ENCODE data around the gene CAPN12. TPM values are rescaled to one million over a fixed set of nuclear protein-coding genes. Genes with fewer than 3 reads are reported as not detected.

Gene CAPN12
- total RNA-seq, 1 donor, result 0.18 TPM

GRCh38 chr19:38730470-38730730, 13.9 kb downstream of the CAPN12 start:
- DNase-seq (ENCODE audit: low read depth), result no peak
- no peak for TF ChIP-seq CTCF (IDR thresholded peaks at IDR 0.05; ENCODE audit: insufficient read depth, low read length)
- H3K4me3 ChIP-seq (ENCODE audit: low read depth, low read length), result no peak overlapping the region

GRCh38 chr19:38729653-38730469, 14.4 kb downstream of the CAPN12 start:
- DNase-seq (ENCODE audit: low read depth), result peak; percentile 44
- peak; percentile 83 for TF ChIP-seq CTCF (IDR thresholded peaks at IDR 0.05; ENCODE audit: insufficient read depth, low read length)
- H3K4me3 ChIP-seq (ENCODE audit: low read depth, low read length), result no peak overlapping the region

- no peak for DNase-seq (ENCODE audit: low read depth)
- no peak for TF ChIP-seq CTCF (IDR thresholded peaks at IDR 0.05; ENCODE audit: insufficient read depth, low read length)
Measured at GRCh38 chr19:38728752-38729541, 15.3 kb downstream of the CAPN12 start.

GRCh38 chr19:38727868-38728660, 16.2 kb downstream of the CAPN12 start:
- TF ChIP-seq CTCF (IDR thresholded peaks at IDR 0.05; ENCODE audit: insufficient read depth, low read length), result no peak
- H3K4me3 ChIP-seq (ENCODE audit: low read depth, low read length), result no peak overlapping the region
- peak; percentile 31 for DNase-seq (ENCODE audit: low read depth)

More at GRCh38 chr19:38728752-38729541, 15.3 kb downstream of the CAPN12 start:
- no peak overlapping the region for H3K4me3 ChIP-seq (ENCODE audit: low read depth, low read length)

GRCh38 chr19:38727306-38727867, 16.9 kb downstream of the CAPN12 start:
- H3K4me3 ChIP-seq (ENCODE audit: low read depth, low read length), result no peak overlapping the region
- no peak for DNase-seq (ENCODE audit: low read depth)
- no peak for TF ChIP-seq CTCF (IDR thresholded peaks at IDR 0.05; ENCODE audit: insufficient read depth, low read length)

- no peak for TF ChIP-seq CTCF (IDR thresholded peaks at IDR 0.05; ENCODE audit: insufficient read depth, low read length)
- DNase-seq (ENCODE audit: low read depth), result no peak
- no peak overlapping the region for H3K4me3 ChIP-seq (ENCODE audit: low read depth, low read length)
Measured at GRCh38 chr19:38726761-38727301, 17.4 kb downstream of the CAPN12 start.
